ENCODE data around the gene AARS2.

AARS2 gene

DNA sequence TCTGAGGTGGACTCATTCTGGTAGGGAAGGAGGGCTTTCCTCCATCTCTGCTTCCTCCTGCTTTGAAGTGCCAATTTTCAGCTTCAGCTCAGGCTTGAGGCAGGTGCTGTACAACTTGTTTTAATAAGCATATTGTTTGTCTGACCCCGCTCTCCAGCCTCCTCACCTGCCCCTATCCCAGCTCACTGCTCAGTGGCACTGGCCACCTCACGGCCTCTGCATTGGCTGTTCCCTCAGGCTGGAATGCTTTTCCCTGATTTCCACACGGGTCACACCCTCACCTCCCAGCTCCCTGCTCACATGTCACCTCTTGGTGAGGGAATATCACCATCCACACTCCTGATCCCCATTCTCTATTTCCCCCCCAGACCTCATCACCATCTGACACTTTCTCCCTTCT is 14.3 kb downstream of the AARS2 start:
- Histone ChIP-seq H3K27me3 (ENCODE audit: control insufficient read depth, low read length) (peaks cover 30% of the 10 kb centered on the region), H4K20me1 (ENCODE audit: control insufficient read depth, insufficient read depth, low read depth, low read length) (peaks cover 3% of the 10 kb centered on the region; the same call in 1 of the 2 replicates), H3K4me2 (ENCODE audit: low read length) (no peak overlapping the region)

DNA sequence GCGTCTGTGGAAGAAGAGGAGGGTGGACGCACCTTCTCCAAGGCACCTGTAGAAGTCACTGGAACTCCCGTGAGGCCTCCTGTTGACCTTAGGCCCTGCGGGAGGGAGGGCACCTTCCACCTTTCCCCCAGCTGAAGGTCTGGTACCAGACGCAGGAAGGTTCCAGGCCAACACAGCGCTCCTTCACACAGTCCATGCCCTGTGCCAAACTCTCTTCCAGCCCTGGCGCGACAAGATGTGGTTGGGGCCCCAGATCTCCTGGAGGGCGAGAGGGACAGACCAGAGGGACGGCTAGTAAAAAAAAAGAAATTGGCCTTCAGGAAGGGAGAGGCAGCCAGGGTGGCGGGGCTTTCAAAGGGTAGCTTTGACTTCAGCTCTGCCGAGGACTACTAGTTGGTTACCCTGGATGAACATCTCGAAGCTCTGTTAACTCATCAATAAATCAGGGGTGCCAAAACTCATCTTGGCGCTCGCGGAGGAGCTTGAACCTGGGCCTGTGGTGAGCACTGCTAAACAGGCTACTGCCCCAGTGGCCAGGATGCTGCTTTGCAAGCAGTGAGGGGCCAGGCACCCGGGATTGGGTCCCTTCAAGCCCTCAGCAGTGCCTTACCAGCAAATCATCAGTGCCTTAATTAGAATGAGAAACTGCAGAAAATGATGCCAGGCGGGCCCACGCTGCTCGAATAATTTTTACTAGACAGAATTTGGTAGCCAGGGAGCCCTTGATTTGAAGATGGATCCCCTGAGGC is 14.9 kb downstream of the AARS2 start:
- Histone ChIP-seq H3K4me3 (ENCODE audit: low read length) (no peak overlapping the region), H3K27ac (ENCODE audit: low read depth, low read length) (no peak overlapping the region), H3K4me2 (ENCODE audit: low read length) (no peak overlapping the region), H3K27me3 (ENCODE audit: control insufficient read depth, low read length) (peaks cover 30% of the 10 kb centered on the region), H3K36me3 (ENCODE audit: control insufficient read depth, low read length) (peaks cover 23% of the 10 kb centered on the region), H3F3A (ENCODE audit: control insufficient read depth, insufficient read depth) (no peaks in the 10 kb centered on the region), H3K9me2 (replicated peaks; ENCODE audit: control insufficient read depth, low read length) (no peaks in the 10 kb centered on the region), H3K4me1 (ENCODE audit: control insufficient read depth, low read length) (no peaks in the 10 kb centered on the region), H3K79me2 (ENCODE audit: control insufficient read depth, low read length) (no peaks in the 10 kb centered on the region), H3K9me3 (ENCODE audit: control insufficient read depth, insufficient read depth, low read length) (no peaks in the 10 kb centered on the region), H4K20me1 (ENCODE audit: control insufficient read depth, insufficient read depth, low read depth, low read length) (peaks cover 3% of the 10 kb centered on the region; the same call in 1 of the 2 replicates)
- TF ChIP-seq EZH2phosphoT487 (IDR thresholded peaks at IDR 0.05; ENCODE audit: borderline replicate concordance, low read length) (no peak), CTCF (IDR thresholded peaks at IDR 0.05; ENCODE audit: low read depth, low read length, poor library complexity, severe bottlenecking) (no peak)

More for the DNA sequence above, 14.3 kb downstream of the AARS2 start:
- Histone ChIP-seq H3K79me2 (ENCODE audit: control insufficient read depth, low read length) (no peaks in the 10 kb centered on the region), H3F3A (ENCODE audit: control insufficient read depth, insufficient read depth) (no peaks in the 10 kb centered on the region), H3K9me2 (replicated peaks; ENCODE audit: control insufficient read depth, low read length) (no peaks in the 10 kb centered on the region), H3K36me3 (ENCODE audit: control insufficient read depth, low read length) (peaks cover 30% of the 10 kb centered on the region), H3K9me3 (ENCODE audit: control insufficient read depth, insufficient read depth, low read length) (no peaks in the 10 kb centered on the region), H3K27ac (ENCODE audit: low read depth, low read length) (no peak overlapping the region), H3K4me1 (ENCODE audit: control insufficient read depth, low read length) (no peaks in the 10 kb centered on the region), H3K4me3 (ENCODE audit: low read length) (no peak overlapping the region)
- no peak for TF ChIP-seq CTCF (IDR thresholded peaks at IDR 0.05; ENCODE audit: low read depth, low read length, poor library complexity, severe bottlenecking)
- no peak for TF ChIP-seq EZH2phosphoT487 (IDR thresholded peaks at IDR 0.05; ENCODE audit: borderline replicate concordance, low read length)

DNA sequence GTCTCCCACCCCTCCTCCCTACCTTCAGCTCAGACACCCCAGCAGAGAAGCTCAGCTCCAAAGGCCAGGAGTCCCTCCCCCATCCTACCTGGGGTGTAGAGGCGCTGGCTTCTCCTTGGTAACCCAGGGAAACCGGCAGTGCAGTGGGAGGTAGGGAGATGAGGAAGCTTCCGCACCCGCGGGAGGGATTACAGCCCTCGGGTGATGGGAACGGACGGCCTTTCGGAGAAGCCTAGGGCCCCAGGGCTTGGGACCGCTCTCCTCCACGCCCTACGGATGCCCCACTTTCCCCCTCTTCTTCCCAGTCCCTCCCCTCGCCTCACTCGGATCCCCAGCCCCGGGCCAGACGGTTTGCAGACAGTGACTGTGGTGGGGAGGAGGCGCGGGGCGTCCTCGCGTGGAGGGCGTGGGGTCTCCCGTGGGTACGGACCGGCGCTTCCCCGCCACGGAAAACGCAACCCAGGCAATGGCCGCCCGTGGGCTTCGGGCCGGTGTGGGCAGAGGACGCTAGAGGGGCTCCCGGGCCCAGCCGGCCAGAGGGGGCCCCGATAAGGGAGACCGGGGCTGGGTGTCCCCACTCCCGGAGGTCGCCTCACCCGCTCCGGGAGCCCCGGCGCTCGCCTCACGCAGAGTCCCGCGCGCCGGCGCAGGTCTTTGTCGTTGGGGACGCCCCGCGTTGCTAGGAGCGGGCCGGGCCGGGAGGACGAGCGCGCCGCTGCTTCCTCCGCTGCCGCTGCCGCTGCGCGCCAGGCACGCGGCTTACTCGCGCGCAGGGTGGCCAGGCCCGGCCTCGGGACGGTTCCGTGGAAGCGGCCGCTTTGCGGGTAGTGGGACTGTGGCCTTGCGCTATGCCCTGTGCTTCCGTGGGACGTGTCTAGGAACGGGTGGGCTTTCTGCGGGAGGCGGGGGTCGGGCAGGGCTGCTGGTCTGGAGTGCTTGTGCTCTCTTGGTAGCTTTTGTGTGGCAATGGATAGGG is 15.8 kb downstream of the AARS2 start:
- Histone ChIP-seq H3K4me1 (ENCODE audit: control insufficient read depth, low read length) (no peaks in the 10 kb centered on the region), H4K20me1 (ENCODE audit: control insufficient read depth, insufficient read depth, low read depth, low read length) (peaks cover 3% of the 10 kb centered on the region; the same call in 1 of the 2 replicates), H3K27ac (ENCODE audit: low read depth, low read length) (no peak overlapping the region), H3K4me2 (ENCODE audit: low read length) (no peak overlapping the region), H3F3A (ENCODE audit: control insufficient read depth, insufficient read depth) (no peaks in the 10 kb centered on the region), H3K9me2 (replicated peaks; ENCODE audit: control insufficient read depth, low read length) (no peaks in the 10 kb centered on the region), H3K4me3 (ENCODE audit: low read length) (no peak overlapping the region), H3K27me3 (ENCODE audit: control insufficient read depth, low read length) (peaks cover 33% of the 10 kb centered on the region), H3K79me2 (ENCODE audit: control insufficient read depth, low read length) (no peaks in the 10 kb centered on the region), H3K36me3 (ENCODE audit: control insufficient read depth, low read length) (peaks cover 14% of the 10 kb centered on the region), H3K9me3 (ENCODE audit: control insufficient read depth, insufficient read depth, low read length) (no peaks in the 10 kb centered on the region)
- no peak for TF ChIP-seq CTCF (IDR thresholded peaks at IDR 0.05; ENCODE audit: low read depth, low read length, poor library complexity, severe bottlenecking)
- TF ChIP-seq EZH2phosphoT487 (IDR thresholded peaks at IDR 0.05; ENCODE audit: borderline replicate concordance, low read length): no peak
